ENCODE measurements around the gene RAB40C.

DNA sequence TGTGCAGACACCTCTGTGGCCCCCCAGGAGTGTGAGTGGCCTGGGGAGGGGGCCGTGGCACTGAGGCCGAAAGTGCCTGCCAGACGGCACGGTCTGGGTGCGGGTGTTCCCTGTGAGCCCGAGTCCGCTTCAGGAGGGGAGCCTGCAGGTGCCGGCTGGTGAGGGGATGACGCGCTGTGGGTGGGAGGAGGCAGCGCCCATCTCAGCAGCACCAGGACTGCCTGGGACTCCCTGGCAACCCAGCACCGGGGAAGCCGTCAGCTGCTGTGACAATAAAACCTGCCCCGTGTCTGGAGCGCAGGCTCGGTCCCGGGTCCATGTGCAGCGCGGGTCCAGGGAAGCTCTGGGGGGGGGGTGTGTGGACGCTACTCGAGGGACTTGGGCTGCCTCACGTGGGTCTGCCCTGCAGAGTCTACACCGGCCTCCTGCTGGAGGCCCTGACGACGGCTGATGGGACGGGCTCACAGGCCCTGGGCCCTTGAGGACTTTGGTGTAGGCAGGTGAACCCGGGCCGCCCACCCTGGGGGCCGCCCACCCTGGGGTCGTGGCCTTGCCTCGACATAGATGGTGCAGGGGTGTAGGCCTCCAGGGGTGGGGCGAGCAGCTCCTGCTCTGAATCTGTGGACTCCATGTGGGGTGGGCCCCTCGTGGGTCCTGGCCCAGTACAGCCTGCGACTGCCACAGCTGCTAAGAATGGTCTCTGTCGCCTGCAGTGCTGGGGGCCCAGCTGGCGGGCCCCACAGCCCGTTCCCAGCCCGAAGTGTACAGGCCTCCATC lies 5.9 kb upstream of the RAB40C start:
- TF ChIP-seq, protein P1, sequence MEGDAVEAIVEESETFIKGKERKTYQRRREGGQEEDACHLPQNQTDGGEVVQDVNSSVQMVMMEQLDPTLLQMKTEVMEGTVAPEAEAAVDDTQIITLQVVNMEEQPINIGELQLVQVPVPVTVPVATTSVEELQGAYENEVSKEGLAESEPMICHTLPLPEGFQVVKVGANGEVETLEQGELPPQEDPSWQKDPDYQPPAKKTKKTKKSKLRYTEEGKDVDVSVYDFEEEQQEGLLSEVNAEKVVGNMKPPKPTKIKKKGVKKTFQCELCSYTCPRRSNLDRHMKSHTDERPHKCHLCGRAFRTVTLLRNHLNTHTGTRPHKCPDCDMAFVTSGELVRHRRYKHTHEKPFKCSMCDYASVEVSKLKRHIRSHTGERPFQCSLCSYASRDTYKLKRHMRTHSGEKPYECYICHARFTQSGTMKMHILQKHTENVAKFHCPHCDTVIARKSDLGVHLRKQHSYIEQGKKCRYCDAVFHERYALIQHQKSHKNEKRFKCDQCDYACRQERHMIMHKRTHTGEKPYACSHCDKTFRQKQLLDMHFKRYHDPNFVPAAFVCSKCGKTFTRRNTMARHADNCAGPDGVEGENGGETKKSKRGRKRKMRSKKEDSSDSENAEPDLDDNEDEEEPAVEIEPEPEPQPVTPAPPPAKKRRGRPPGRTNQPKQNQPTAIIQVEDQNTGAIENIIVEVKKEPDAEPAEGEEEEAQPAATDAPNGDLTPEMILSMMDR (IDR thresholded peaks at IDR 0.05; ENCODE audit: insufficient read depth, low read length): no peak
- no peak for TF ChIP-seq POLR2AphosphoS5 (IDR thresholded peaks at IDR 0.05; ENCODE audit: low read depth)

Measured in HL-60 (cell line).